ENCODE data around the gene INCA1.
A peak's percentile ranks its signal among the peaks of the same experiment; 100 is the strongest.

The INCA1 gene

GRCh38 chr17:4998732-4999429 is 1.6 kb upstream of the INCA1 start:
- H3K27me3 ChIP-seq (ENCODE audit: control insufficient read depth, low read length), result no peaks in the 10 kb centered on the region
- H3K27ac ChIP-seq (ENCODE audit: low read depth, low read length), result no peak overlapping the region
- H3K36me3 ChIP-seq (ENCODE audit: control insufficient read depth, low read length), result peaks cover 23% of the 10 kb centered on the region
- TF ChIP-seq, protein P1, sequence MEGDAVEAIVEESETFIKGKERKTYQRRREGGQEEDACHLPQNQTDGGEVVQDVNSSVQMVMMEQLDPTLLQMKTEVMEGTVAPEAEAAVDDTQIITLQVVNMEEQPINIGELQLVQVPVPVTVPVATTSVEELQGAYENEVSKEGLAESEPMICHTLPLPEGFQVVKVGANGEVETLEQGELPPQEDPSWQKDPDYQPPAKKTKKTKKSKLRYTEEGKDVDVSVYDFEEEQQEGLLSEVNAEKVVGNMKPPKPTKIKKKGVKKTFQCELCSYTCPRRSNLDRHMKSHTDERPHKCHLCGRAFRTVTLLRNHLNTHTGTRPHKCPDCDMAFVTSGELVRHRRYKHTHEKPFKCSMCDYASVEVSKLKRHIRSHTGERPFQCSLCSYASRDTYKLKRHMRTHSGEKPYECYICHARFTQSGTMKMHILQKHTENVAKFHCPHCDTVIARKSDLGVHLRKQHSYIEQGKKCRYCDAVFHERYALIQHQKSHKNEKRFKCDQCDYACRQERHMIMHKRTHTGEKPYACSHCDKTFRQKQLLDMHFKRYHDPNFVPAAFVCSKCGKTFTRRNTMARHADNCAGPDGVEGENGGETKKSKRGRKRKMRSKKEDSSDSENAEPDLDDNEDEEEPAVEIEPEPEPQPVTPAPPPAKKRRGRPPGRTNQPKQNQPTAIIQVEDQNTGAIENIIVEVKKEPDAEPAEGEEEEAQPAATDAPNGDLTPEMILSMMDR (IDR thresholded peaks at IDR 0.05; ENCODE audit: low read depth, low read length, poor library complexity, severe bottlenecking), result no peak
- no peak for TF ChIP-seq EZH2phosphoT487 (IDR thresholded peaks at IDR 0.05; ENCODE audit: borderline replicate concordance, low read length)
- H3K9me3 ChIP-seq (ENCODE audit: control insufficient read depth, insufficient read depth, low read length), result no peaks in the 10 kb centered on the region
- peaks cover 21% of the 10 kb centered on the region for H3K4me1 ChIP-seq (ENCODE audit: control insufficient read depth, low read length)
- H3F3A ChIP-seq (ENCODE audit: control insufficient read depth, insufficient read depth), result no peaks in the 10 kb centered on the region
- H3K79me2 ChIP-seq (ENCODE audit: control insufficient read depth, low read length), result peaks cover 12% of the 10 kb centered on the region
- H3K9me2 ChIP-seq (replicated peaks; ENCODE audit: control insufficient read depth, low read length), result no peaks in the 10 kb centered on the region
- H4K20me1 ChIP-seq (ENCODE audit: control insufficient read depth, insufficient read depth, low read depth, low read length), result no peaks in the 10 kb centered on the region
- H3K4me2 ChIP-seq (ENCODE audit: low read length), result peak overlapping the region; percentile 98
- peak overlapping the region; percentile 85 for H3K4me3 ChIP-seq (ENCODE audit: low read length)

DNA sequence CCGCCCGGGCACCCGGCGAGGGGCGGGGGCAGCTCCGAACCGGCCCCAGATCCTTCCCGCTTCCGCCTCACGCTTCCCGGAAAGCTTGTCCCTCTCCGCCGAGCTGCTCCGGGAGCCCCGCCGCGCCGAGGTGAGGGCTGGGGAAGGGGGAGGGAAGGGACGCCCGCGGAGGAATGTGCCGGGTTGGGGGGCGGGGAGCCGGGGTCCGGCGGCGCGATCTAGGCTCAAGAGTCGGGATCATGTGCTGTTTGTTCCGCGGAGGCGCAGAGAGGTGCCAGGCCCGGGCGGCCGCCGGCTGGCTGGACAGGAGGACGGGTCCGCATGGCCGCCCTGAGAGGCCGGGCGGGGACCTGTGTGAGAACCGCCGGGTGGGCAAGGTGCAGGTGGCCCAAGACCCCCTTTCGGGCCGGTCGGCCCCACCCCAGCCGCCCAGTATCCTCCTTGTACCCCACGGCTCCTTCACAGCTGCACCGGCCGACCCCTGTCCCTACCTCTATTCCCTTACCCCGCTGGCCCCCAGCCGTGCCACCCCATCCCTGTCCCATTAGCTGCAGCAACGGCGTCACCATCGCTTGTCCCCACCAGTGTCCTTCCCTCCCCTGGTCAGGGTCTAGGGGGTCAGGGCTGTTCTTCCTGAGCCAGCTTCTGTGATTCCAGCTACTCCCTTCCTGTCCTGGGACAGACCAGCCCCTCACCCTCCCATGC is 857 bp upstream of the INCA1 start:
- peaks cover 16% of the 10 kb centered on the region for H3K36me3 ChIP-seq (ENCODE audit: control insufficient read depth, low read length)
- H3K9me2 ChIP-seq (replicated peaks; ENCODE audit: control insufficient read depth, low read length), result no peaks in the 10 kb centered on the region
- H3F3A ChIP-seq (ENCODE audit: control insufficient read depth, insufficient read depth), result no peaks in the 10 kb centered on the region
- peaks cover 21% of the 10 kb centered on the region for H3K4me1 ChIP-seq (ENCODE audit: control insufficient read depth, low read length)
- no peaks in the 10 kb centered on the region for H3K9me3 ChIP-seq (ENCODE audit: control insufficient read depth, insufficient read depth, low read length)
- H3K27me3 ChIP-seq (ENCODE audit: control insufficient read depth, low read length), result no peaks in the 10 kb centered on the region
- peak overlapping the region; percentile 85 for H3K4me3 ChIP-seq (ENCODE audit: low read length)
- no peak for TF ChIP-seq EZH2phosphoT487 (IDR thresholded peaks at IDR 0.05; ENCODE audit: borderline replicate concordance, low read length)
- TF ChIP-seq, protein P1 (IDR thresholded peaks at IDR 0.05; ENCODE audit: low read depth, low read length, poor library complexity, severe bottlenecking), result no peak
- peak overlapping the region; percentile 98 for H3K4me2 ChIP-seq (ENCODE audit: low read length)
- H4K20me1 ChIP-seq (ENCODE audit: control insufficient read depth, insufficient read depth, low read depth, low read length), result no peaks in the 10 kb centered on the region
- H3K79me2 ChIP-seq (ENCODE audit: control insufficient read depth, low read length), result peaks cover 12% of the 10 kb centered on the region
- no peak overlapping the region for H3K27ac ChIP-seq (ENCODE audit: low read depth, low read length)

GRCh38 chr17:4994081-4994595 is 3.2 kb downstream of the INCA1 start:
- Histone ChIP-seq H4K20me1 (ENCODE audit: control insufficient read depth, insufficient read depth, low read depth, low read length) (no peaks in the 10 kb centered on the region), H3K27me3 (ENCODE audit: control insufficient read depth, low read length) (no peaks in the 10 kb centered on the region), H3K36me3 (ENCODE audit: control insufficient read depth, low read length) (0 out of 2 replicates have a peak, but pooled peaks cover 2% of the 10 kb centered on the region), H3F3A (ENCODE audit: control insufficient read depth, insufficient read depth) (peaks cover 4% of the 10 kb centered on the region; the same call in 1 of the 2 replicates), H3K4me3 (ENCODE audit: low read length) (no peak overlapping the region), H3K4me1 (ENCODE audit: control insufficient read depth, low read length) (peaks cover 21% of the 10 kb centered on the region), H3K9me2 (replicated peaks; ENCODE audit: control insufficient read depth, low read length) (no peaks in the 10 kb centered on the region), H3K4me2 (ENCODE audit: low read length) (no peak overlapping the region), H3K79me2 (ENCODE audit: control insufficient read depth, low read length) (peaks cover 12% of the 10 kb centered on the region), H3K27ac (ENCODE audit: low read depth, low read length) (no peak overlapping the region), H3K9me3 (ENCODE audit: control insufficient read depth, insufficient read depth, low read length) (no peaks in the 10 kb centered on the region)
- TF ChIP-seq, protein P1 (IDR thresholded peaks at IDR 0.05; ENCODE audit: low read depth, low read length, poor library complexity, severe bottlenecking), result no peak
- TF ChIP-seq EZH2phosphoT487 (IDR thresholded peaks at IDR 0.05; ENCODE audit: borderline replicate concordance, low read length), result no peak
